ENCODE measurements around the gene RMRP.

The RMRP gene

DNA sequence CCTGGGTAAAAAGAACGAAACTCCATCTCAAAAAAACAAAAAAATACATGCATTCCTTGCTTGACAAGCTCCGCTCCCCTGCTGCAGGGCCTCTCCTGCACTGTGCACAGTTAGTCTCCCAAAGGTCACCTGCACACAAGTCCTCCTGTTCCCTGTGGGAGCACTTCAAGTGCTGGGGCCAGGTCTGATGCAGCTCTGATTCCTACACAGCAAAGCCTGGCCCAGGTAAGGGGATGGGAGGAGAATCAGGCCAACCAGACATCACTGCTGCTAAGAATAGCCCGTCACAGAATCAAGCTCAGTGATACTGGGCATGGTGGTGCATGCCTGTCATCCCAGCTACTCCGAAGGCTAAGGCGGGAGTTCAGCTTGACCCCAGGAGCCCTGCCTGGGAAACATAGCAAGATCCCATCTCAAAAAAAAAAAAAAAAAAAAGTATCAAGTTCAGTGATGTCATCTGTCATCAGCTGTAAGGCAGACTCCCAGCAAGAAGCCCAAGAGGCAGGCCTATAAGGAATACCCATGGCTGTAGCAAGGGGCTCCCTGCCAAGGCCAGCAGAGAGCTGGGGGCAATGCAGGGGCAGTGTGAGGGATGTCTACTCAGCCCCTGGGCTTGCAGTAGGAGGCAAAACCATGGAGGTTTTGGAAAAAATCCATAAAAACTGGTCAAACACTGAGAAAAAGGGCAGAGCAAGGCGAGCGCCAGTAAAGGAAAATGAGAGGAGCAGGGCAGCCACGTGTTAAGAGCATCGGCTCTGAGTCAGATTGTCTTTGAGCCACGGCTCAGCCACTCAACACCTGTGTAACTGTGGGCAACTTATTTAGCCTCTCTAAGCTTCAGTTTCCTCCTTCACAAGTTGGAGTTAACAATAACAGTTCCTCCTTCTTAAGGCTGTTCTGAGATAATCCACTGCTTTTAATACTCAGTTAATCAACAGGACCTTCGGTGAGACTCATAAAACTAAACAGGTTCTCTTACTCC is 28.7 kb upstream of the RMRP start:
- DNase-seq = no peak

DNA sequence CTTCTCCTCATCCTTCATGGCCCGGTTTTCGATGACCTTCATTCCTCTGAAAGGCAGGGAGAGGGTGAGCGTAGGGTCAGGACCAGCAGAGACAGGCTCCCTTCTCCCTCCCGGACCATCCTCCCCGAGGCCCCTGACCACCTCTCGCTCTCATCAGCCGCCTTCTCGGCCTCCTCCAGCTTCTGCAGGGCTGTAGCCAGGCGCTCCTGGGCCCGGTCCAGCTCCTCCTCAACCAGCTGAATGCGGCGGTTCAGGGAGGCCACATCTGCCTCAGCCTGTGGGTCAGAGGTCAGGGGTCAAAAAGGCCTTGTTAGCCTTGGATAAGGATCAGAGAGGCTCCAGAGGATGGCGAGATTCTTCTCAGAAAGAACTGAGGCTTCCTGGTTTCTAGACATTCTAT is 27.7 kb upstream of the RMRP start:
- no peak for DNase-seq

DNA sequence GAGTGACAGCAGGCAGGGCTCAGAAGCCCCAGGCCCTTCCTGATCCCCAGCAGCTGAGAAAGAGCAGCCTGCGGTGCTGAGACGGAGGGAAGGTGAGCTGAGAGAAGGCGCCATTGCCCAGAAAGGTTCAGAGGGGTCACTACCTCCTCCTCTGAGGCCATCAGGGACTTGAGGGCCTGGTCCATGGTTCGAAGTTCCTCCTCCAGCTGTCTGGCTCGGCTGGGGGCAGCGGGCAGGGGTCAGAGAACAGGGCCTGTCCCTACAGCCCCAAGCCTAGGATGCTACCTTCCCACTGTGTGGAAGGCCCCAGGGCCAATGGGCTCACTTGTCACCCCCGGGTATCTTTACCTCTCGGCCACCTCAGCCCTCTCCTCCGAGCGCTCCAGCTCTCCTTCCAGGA is 27.1 kb upstream of the RMRP start:
- no peak for DNase-seq

DNA sequence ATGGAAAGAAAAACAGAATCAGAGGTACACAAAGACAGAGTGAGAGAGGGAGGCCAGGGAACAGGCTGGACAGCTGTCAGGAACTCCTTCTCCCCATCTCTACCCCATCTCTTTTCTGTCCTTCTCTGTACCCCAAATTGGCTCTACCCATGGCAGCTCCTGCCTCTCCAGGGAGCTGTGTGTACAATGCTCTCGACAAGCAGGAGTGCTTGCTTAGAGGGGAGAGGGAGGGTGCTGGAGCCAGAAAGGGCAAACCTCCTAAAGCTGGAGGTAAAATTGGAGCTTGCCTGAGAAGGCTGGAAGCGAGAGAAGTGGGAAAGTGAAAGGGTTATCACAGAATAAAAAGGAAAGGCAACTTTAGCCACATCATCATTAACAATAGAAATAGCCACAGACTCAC is 25.5 kb upstream of the RMRP start:
- no peak for DNase-seq

DNA sequence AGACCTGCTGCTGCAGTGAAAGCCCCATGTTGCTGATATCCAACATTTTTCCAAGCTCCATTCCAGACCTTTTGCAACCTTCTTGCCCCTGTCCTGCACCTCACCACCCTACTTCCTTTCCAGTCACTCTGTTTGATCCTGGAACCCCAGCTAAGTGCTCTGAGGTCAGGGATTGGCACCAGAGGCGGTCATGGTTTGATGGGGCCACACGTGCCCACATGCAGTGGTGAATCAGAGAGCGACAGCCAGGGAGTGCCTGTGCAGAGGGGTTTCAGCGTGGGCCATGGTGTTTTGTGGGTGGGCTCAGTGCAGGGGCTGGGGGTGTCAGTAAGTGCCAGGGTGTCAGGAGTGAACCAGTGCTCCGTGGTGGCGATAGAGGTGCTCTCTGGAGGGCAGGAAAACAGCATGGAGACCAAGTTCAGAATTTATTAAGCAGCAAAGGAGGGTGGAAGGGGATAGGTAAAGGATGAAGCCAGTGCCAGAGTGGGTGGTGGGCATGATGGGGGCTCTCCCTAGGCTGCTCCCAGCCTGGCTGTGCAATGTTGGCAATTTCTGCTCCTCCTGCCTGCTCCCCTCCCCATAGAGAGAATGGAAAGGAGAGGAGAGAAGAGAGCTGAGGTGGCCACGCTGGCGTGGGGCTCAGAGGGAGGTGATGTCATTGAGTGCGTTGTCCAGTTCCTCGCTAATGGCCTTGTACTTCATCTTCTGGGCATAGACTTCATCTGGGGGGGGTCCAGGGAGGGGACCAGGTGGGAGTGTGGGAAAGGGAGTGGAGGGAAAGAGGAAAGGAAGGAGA is 24.9 kb upstream of the RMRP start:
- no peak for DNase-seq

DNA sequence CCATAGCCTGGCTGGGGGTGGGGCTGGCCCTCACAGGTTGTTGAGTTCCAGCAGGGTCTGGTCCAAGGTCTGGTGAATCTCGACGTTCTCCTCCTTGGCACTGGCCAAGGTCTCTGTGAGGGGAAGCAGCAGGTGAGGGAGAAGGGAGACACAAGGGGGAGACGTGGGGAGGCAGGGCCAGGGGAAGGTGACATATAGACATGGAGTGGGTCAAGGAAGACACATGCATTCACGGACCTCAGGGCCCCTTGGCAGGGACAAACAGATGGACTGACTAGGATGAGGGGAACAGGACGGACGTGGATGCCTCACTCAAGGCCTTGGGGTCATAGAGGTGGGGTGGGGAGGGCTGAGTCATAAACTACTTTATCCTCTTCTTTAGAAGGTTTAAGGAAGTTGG is 24.2 kb upstream of the RMRP start:
- no peak for DNase-seq

DNA sequence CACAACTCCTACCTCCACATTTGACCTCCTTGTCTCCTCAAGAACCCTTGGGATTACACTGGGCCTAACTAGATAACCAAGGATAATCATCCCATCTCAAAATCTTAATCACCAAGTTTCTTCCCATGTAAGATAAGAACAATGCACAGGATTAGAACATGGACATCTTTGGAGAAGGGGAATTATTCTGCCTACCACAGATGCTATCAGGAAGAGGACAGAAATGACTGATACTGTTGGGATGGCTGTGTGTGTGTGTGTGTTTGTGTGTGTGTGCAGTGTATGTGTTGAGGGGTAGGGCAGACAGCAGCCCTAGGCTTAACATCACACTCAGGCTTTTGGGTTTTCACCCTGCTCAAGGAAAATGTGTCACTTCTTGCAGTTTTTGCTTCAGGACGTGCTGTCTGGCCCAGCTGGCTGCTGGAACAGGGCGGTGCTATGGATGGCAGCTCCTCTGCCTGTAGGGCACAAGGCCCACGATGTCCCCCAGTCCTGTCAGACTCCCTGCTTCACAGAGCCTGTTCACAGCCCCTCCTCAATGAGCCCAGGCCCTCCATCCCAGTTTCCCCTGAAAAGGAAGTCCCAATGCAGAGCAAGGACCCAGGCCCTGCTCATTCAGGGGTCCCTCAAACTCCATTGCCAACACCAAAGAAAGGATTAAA is 23.7 kb upstream of the RMRP start:
- no peak for DNase-seq

DNA sequence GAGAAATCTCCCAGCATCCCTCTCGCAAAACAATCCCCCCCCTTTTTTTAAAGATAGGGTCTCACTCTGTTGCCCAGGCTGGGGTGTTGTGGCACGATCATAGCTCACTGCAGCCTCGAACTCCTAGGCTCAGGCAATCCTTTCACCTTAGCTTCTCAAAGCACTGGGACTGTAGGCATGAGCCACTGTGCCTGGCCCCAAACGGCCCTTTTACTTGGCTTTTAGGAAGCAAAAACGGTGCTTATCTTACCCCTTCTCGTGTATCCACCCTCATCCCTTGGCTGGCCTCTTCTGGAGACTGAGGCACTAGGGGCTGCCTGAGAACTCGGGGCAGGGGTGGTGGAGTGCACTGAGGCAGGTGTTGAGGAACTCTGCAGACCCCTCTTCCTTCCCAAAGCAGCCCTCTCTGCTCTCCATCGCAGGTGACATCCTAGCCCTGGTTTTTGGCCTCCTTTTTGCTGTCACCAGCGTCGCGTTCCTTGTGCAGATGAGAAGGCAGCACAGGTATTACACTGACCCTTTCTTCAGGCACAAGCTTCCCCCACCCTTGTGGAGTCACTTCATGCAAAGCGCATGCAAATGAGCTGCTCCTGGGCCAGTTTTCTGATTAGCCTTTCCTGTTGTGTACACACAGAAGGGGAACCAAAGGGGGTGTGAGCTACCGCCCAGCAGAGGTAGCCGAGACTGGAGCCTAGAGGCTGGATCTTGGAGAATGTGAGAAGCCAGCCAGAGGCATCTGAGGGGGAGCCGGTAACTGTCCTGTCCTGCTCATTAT is 22.7 kb upstream of the RMRP start:
- no peak for DNase-seq

DNA sequence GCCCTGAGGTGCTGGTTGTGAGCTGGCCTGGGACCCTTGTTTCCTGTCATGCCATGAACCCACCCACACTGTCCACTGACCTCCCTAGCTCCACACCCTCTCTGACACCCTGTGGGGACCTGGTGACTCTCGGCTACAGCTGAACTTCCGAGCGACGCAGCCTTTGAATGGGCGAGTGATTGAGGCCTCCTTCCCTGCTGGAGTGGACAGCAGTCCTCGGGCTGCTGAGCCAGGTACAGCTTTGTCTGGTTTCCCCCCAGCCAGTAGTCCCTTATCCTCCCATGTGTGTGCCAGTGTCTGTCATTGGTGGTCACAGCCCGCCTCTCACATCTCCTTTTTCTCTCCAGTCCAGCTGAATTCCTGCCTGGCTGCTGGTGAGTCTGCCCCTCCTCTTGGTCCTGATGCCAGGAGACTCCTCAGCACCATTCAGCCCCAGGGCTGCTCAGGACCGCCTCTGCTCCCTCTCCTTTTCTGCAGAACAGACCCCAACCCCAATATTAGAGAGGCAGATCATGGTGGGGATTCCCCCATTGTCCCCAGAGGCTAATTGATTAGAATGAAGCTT is 22.0 kb upstream of the RMRP start:
- DNase-seq = no peak

DNA sequence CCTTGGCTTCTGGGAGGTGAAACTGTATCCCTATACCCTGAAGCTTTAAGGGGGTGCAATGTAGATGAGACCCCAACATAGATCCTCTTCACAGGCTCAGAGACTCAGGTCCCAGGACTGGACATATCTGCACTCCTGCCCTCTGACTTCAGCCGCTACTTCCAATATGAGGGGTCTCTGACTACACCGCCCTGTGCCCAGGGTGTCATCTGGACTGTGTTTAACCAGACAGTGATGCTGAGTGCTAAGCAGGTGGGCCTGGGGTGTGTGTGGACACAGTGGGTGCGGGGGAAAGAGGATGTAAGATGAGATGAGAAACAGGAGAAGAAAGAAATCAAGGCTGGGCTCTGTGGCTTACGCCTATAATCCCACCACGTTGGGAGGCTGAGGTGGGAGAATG is 21.3 kb upstream of the RMRP start:
- no peak for DNase-seq

DNA sequence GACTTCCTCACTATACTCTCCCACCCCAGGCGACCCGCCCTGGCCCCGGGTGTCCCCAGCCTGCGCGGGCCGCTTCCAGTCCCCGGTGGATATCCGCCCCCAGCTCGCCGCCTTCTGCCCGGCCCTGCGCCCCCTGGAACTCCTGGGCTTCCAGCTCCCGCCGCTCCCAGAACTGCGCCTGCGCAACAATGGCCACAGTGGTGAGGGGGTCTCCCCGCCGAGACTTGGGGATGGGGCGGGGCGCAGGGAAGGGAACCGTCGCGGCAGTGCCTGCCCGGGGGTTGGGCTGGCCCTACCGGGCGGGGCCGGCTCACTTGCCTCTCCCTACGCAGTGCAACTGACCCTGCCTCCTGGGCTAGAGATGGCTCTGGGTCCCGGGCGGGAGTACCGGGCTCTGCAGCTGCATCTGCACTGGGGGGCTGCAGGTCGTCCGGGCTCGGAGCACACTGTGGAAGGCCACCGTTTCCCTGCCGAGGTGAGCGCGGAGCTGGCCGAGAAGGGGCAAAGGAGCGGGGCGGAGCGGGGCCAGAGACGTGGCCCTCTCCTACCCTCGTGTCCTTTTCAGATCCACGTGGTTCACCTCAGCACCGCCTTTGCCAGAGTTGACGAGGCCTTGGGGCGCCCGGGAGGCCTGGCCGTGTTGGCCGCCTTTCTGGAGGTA is 18.0 kb upstream of the RMRP start:
- DNase-seq = no peak

DNA sequence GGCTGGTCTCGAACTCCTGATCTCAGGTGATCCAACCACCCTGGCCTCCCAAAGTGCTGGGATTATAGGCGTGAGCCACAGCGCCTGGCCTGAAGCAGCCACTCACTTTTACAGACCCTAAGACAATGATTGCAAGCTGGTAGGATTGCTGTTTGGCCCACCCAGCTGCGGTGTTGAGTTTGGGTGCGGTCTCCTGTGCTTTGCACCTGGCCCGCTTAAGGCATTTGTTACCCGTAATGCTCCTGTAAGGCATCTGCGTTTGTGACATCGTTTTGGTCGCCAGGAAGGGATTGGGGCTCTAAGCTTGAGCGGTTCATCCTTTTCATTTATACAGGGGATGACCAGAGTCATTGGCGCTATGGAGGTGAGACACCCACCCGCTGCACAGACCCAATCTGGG is 17.4 kb upstream of the RMRP start:
- DNase-seq = no peak

DNA sequence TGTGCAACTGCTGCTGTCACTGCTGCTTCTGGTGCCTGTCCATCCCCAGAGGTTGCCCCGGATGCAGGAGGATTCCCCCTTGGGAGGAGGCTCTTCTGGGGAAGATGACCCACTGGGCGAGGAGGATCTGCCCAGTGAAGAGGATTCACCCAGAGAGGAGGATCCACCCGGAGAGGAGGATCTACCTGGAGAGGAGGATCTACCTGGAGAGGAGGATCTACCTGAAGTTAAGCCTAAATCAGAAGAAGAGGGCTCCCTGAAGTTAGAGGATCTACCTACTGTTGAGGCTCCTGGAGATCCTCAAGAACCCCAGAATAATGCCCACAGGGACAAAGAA is 16.2 kb upstream of the RMRP start:
- no peak for DNase-seq

DNA sequence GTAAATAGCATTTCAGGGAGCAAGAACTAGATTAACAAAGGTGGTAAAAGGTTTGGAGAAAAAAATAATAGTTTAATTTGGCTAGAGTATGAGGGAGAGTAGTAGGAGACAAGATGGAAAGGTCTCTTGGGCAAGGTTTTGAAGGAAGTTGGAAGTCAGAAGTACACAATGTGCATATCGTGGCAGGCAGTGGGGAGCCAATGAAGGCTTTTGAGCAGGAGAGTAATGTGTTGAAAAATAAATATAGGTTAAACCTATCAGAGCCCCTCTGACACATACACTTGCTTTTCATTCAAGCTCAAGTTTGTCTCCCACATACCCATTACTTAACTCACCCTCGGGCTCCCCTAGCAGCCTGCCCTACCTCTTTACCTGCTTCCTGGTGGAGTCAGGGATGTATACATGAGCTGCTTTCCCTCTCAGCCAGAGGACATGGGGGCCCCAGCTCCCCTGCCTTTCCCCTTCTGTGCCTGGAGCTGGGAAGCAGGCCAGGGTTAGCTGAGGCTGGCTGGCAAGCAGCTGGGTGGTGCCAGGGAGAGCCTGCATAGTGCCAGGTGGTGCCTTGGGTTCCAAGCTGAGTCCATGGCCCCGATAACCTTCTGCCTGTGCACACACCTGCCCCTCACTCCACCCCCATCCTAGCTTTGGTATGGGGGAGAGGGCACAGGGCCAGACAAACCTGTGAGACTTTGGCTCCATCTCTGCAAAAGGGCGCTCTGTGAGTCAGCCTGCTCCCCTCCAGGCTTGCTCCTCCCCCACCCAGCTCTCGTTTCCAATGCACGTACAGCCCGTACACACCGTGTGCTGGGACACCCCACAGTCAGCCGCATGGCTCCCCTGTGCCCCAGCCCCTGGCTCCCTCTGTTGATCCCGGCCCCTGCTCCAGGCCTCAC is 15.6 kb upstream of the RMRP start, which contains the start of gene CA9:
CA9 (plus strand) TSS at position 797 of the 893 bp plus-strand sequence; CDS start at position 829, 32 bp downstream.
- no peak for DNase-seq

DNA sequence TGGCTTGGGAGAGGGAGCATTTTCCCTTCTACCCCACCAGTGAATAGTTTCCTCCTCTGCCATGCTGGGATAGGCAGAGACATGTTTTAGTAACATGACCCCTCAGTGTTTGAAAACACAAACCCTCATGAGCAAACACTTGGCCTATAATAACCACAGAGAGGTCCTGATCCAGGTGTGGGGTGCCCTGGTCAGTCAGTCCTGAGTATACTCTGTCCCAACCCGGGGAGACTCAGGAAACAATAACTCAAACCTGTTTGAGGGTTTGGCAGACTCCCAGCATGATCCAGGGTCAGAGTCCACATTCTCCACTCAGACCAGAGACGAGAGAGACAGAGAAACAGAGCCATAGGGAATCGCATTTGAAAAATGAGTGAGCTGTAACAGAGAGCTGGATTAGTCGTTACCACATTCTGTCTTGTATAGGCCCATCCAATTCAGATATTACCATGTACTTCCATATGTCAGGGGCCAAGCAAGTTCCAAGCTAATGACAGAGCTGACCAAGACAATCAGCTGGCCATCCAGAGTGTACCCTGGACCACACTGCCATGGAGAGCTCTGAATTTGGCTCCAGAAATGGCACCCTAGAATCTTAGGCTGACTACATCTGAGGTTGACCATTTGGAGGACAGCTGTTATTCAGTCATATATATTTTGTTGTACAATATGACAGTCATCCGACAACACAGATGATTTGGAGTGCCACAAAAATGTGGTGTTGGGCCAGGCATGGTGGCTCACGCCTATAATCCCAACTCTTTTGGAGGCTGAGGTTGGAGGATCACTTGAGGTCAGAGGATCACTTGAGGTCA is 11.7 kb upstream of the RMRP start:
- no peak for DNase-seq

DNA sequence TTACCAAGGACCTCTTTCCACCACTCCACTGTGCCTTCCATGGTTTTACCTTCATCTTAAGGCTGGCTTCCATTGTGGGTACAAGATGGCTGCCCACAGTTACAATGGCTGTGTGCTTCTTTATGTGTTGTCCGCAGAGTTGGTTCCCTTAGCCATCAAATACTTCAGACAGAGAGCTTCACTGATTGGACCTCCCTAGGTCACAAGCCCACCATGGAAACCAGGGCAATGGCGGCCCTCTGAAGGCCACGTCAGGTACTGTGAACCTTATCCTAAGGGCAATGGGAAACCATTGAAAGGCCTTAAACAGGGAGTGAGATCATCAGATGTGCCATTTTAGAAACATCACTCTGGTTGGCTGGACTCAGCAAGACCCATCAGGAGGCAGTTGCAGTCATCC is 10.1 kb upstream of the RMRP start:
- DNase-seq = no peak

DNA sequence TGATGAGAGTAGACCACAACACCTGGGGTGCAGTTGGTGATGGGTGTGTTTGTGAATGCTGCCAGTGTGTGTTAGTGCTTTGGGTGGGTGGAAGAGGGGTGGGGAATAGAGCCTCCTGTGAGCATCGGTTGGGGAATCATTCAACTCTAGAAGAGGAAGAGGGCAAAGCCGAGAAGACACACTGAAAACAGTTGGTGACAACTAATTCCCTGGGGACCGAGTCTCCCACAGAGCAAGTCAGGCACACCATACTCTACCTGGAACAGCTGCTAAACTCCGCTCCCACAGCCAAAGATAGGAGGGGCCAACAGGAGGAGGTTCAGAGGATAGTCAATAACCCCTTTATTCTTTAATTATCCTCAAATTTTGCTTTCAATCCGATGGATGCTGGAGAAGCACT is 8.7 kb upstream of the RMRP start:
- DNase-seq = no peak

DNA sequence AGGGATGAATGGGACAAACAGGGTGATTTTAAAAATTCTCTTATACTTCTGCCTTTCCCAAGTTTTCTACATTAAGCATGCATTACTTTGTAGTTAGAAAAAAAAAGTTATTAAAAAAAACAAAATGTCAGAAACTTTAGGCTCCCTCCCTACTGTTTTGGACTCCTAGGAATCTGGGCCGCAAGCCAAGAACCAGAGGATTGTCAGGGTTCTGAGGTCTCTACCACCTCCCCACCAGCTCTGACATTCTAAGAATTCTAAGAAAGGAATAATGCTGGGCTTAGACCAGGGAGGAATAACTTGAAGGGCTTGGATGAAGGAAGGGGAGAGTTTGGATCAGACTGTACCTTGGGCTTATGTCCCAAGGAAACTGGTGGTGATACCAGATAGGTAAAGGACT is 8.2 kb upstream of the RMRP start:
- DNase-seq = no peak

DNA sequence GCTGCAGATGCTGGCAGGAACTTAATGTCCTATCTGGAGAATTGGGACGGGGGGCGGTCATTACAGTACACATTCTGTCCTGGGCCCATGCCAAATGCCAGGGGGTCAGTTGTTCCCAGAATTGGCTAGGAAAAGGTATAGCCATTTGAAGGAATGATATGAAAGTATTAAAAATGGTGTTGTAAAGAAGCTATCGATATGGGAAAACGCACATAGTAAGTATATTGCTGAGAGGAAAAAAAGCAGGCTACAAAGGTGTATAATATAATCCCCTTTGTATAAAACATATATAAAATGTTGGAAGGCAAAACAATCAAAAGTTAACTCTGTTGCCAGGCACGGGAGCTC is 7.6 kb upstream of the RMRP start:
- DNase-seq = no peak
